Aorta (tissue), 5 donors: ENCODE data around the gene TXN. TPM values are rescaled to one million over a fixed set of nuclear protein-coding genes. Genes with fewer than 3 reads are reported as not detected.
"Not testable (repeated sequence)": the region's sequence is repeated elsewhere in the genome, so short reads cannot be mapped to it uniquely, and the experiment has no call there.

ENCODE experiments used
- ATAC-seq: fragments of 200-7000 bp; cut with Tn5 transposase; one replicate; pipeline ENCODE4 v1.9.1; 2022; ENCODE audit warnings: moderate library complexity; ENCODE audit not compliant: low FRiP score
- DNase-seq, 2 donors: peaks; one replicate each; pipeline ENCODE4 v3.0.0-alpha.2; 2020
- H3K27ac ChIP-seq, 2 donors: one replicate each; pipeline ENCODE4 v1.5.1; 2013; ENCODE audit warnings: low read length in 2 of 2, mild to moderate bottlenecking in 2 of 2, moderate library complexity in 2 of 2, control low read depth in 1 of 2, inconsistent platforms in 1 of 2, low read depth in 1 of 2
- H3K27me3 ChIP-seq, 2 donors: one replicate each; pipeline ENCODE4 v1.6.1; 2013; ENCODE audit warnings: control low read depth in 1 of 2, low read length in 1 of 2, mild to moderate bottlenecking in 1 of 2, moderate library complexity in 1 of 2; ENCODE audit not compliant: insufficient read depth in 2 of 2, control insufficient read depth in 1 of 2
- H3K36me3 ChIP-seq, 2 donors: one replicate each; pipeline ENCODE4 v1.6.1; 2013; ENCODE audit warnings: control low read depth in 1 of 2, low read length in 1 of 2, mild to moderate bottlenecking in 1 of 2; ENCODE audit not compliant: insufficient read depth in 2 of 2, control insufficient read depth in 1 of 2
- H3K4me1 ChIP-seq, 2 donors: one replicate each; pipeline ENCODE4 v1.6.1; 2013; ENCODE audit warnings: low read length in 2 of 2, control low read depth in 1 of 2, mild to moderate bottlenecking in 1 of 2, moderate library complexity in 1 of 2; ENCODE audit not compliant: insufficient read depth in 2 of 2, control insufficient read depth in 1 of 2
- H3K4me3 ChIP-seq, 2 donors: one replicate each; pipeline ENCODE4 v1.5.1; 2013; ENCODE audit warnings: low read length in 2 of 2, control low read depth in 1 of 2, mild to moderate bottlenecking in 1 of 2
- H3K9me3 ChIP-seq: one replicate; pipeline ENCODE4 v1.6.1; 2013; ENCODE audit warnings: mild to moderate bottlenecking, low read length; ENCODE audit not compliant: control insufficient read depth
- WGBS, 2 donors: extraction: QIAGEN DNeasy Blood & Tissue Kit; methylation state at CpG; one replicate each; pipeline ENCODE4 v1.1.7; 2013; 5-methylcytosine and 5-hydroxymethylcytosine counted together
- intact Hi-C, 2 donors: fragments of 100-400 bp; cut with DNase I; formaldehyde crosslinking; loops; one replicate each; pipeline versions ENCODE4 v1.14.2 to v1.15.0; 2022
- polyA plus RNA-seq, 2 donors: library from polyadenylated mRNA; stranded (reverse); fragments of 200-250 nt; gene quantifications; one replicate each; pipeline ENCODE4 v1.2.3, GENCODE V29; 2013
- total RNA-seq, 2 donors: library from RNA; stranded (reverse); fragmentation: NEBNext Ultra II Directional; extraction: Animal tissue kit (Norgen Biotek cat#: 25700); gene quantifications; one replicate each; pipeline ENCODE4 v1.2.1, GENCODE V29; 2021
- donor health status: healthy with polysubstance abuse.
- donor health status: Bipolar disorder and iron deficiency.
- donor health status: DM: no; HTN: no; CAD: no.
- donor health status: DM: no; HTN: no; CAD: no.
- donor health status: DM: yes; HTN: yes; CAD: no.

TXN gene
- total and polyA plus RNA-seq, 4 donors = 104 to 298 (median 157) TPM

GRCh38 chr9:110254500-110254899 is 1.8 kb downstream of the TXN start:
- 93 to 94% methylated on average over 2 of the region's 2 CpGs for WGBS, 2 donors

DNA sequence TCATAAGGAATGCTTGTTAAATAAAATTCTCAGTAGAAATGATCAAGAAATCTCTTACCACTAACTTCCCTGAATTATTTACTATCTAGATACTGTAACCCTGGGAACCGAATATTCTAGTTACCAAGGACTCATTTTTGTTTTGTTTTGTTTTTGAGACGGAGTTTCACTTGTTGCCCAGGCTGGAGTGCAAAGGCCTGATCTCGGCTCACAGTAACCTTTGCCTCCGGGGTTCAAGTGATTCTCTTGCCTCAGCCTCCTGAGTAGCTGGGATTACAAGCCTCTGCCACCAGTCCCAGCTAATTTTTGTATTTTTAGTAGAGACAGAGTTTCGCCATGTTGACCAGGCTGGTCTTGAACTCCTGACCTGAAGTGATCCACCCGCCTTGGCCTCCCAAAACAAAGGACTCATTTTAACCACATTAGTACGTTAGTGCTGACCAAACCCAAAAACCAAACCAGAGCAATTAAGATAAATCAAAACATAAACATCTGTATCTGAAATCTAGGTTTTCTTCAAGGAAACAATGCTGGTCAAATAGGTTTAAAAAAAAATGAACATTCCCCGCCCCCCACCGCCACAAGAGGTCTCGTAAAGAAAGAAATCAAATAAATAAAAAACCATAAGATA is 3.7 kb downstream of the TXN start:
- H3K36me3 ChIP-seq = peaks cover 0 to 5% of the 10 kb centered on the region in 2 donors
- H3K4me1 ChIP-seq = peaks cover 0 to 3% of the 10 kb centered on the region in 2 donors
- H3K27me3 ChIP-seq = no peaks in the 10 kb centered on the region
- ATAC-seq (no peak), DNase-seq (no peak)
- H3K9me3 ChIP-seq = no peaks in the 10 kb centered on the region
- no peak overlapping the region for H3K4me3 ChIP-seq
- no peak overlapping the region for H3K27ac ChIP-seq
- intact Hi-C loops = no loop called here
- WGBS, 2 donors = 73% methylated on average over 10 of the region's 10 CpGs

More at GRCh38 chr9:110254500-110254899, 1.8 kb downstream of the TXN start:
- H3K27ac ChIP-seq = no peak overlapping the region
- peaks cover 0 to 4% of the 10 kb centered on the region in 2 donors for H3K36me3 ChIP-seq
- peak overlapping the region in 1 of 2 donors; percentile 78 for H3K4me3 ChIP-seq
- ATAC-seq (no peak), DNase-seq (no peak)
- no peaks in the 10 kb centered on the region for H3K27me3 ChIP-seq
- intact Hi-C loops = no loop called here
- H3K4me1 ChIP-seq = peaks cover 0 to 3% of the 10 kb centered on the region in 2 donors
- no peaks in the 10 kb centered on the region for H3K9me3 ChIP-seq

DNA sequence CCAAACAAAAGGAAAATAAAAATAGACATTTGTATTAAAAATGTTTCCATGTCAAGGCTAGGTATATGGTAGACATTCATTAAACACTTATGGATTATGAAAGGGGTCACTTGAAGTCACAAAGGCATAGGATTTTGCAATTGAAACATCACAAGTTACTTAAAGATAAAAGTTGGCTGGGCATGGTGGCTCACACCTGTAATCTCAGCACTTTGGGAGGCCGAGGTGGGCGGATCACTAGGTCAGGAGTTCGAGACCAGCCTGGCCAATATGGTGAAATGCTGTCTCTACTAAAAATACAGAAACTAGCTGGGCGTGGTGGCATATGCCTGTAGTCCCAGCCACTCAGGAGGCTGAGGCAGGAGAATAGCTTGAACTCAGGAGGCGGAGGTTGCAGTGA is 4.5 kb downstream of the TXN start:
- H3K36me3 ChIP-seq, H3K4me3 ChIP-seq, H3K9me3 ChIP-seq, DNase-seq, H3K27me3 ChIP-seq, intact Hi-C loops, H3K4me1 ChIP-seq, ATAC-seq, H3K27ac ChIP-seq: not testable (repeated sequence)
- WGBS, 2 donors = 97 to 98% methylated on average over 5 of the region's 5 CpGs

GRCh38 chr9:110251212-110251611 is 5.1 kb downstream of the TXN start:
- H3K36me3 ChIP-seq = peaks cover 0 to 5% of the 10 kb centered on the region in 2 donors
- no peaks in the 10 kb centered on the region for H3K27me3 ChIP-seq
- H3K27ac ChIP-seq = no peak overlapping the region
- H3K4me1 ChIP-seq = peaks cover 0 to 3% of the 10 kb centered on the region in 2 donors
- ATAC-seq (no peak), DNase-seq (no peak)
- whole genome bisulfite sequencing, 2 donors = 88 to 90% methylated on average over 4 of the region's 4 CpGs
- intact Hi-C loops = no loop called here
- no peaks in the 10 kb centered on the region for H3K9me3 ChIP-seq
- H3K4me3 ChIP-seq = no peak overlapping the region

DNA sequence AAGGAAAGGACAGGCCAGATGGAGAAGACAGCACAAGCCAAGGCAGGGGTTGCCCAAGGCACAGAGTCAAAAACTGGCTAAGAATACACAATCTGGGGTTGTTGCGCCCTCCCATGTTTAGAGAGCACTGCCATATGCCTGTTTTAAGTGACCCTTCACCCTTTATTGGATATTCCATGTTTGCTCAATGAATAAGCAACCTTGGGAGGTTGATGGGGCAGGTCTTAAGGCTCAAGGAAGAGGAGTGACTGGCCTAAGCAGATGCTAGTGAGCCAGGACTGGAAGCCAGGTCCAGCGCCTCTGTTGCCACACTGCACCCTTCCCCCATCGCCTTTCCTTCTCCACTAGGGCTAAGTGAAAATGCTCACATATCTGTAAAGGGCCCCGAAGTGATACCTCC is 6.7 kb downstream of the TXN start:
- 96 to 98% methylated on average over 4 of the region's 4 CpGs for WGBS, 2 donors
- no peaks in the 10 kb centered on the region for H3K9me3 ChIP-seq
- intact Hi-C loops = no loop called here
- no peak overlapping the region for H3K4me3 ChIP-seq
- no peak for ATAC-seq
- H3K27ac ChIP-seq = no peak overlapping the region
- peaks cover 0 to 2% of the 10 kb centered on the region in 2 donors for H3K4me1 ChIP-seq
- peaks cover 0 to 5% of the 10 kb centered on the region in 2 donors for H3K36me3 ChIP-seq
- H3K27me3 ChIP-seq = no peaks in the 10 kb centered on the region
- no peak for DNase-seq

DNA sequence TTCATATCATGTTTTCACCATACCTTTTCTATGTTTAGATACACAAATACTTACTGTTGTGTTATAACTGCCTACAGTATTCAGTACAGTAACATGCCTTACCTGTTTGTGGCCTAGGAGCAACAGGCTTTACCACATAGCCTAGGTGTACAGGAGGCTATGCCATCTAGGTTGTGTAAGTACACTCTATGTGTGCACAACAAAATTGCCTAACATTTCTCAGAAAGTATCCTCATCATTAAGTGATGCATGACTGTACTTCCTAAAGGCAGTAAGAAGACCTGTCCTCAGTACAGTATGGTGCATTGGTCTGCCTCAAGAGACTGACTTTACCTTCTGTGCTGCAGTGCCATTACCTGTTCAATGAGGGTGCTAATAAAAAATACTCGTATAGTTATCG is 7.9 kb downstream of the TXN start:
- 93 to 95% methylated on average over 2 of the region's 2 CpGs for WGBS, 2 donors
- ATAC-seq = no peak
- intact Hi-C loops = no loop called here
- no peak for DNase-seq
- peaks cover 0 to 6% of the 10 kb centered on the region in 2 donors for H3K36me3 ChIP-seq
- H3K27ac ChIP-seq = no peak overlapping the region
- no peaks in the 10 kb centered on the region for H3K9me3 ChIP-seq
- no peak overlapping the region for H3K4me3 ChIP-seq
- H3K27me3 ChIP-seq = no peaks in the 10 kb centered on the region
- H3K4me1 ChIP-seq = no peaks in the 10 kb centered on the region

GRCh38 chr9:110246214-110246613 is 10.1 kb downstream of the TXN start:
- Histone ChIP-seq H3K4me1 (no peaks in the 10 kb centered on the region), H3K4me3 (no peak overlapping the region), H3K27me3 (no peaks in the 10 kb centered on the region), H3K9me3 (no peaks in the 10 kb centered on the region), H3K36me3 (peaks cover 0 to 9% of the 10 kb centered on the region in 2 donors), H3K27ac (no peak overlapping the region)
- ATAC-seq = no peak
- DNase-seq = no peak
- intact Hi-C loops = no loop called here
- WGBS, 2 donors = 95 to 96% methylated on average over 6 of the region's 6 CpGs

DNA sequence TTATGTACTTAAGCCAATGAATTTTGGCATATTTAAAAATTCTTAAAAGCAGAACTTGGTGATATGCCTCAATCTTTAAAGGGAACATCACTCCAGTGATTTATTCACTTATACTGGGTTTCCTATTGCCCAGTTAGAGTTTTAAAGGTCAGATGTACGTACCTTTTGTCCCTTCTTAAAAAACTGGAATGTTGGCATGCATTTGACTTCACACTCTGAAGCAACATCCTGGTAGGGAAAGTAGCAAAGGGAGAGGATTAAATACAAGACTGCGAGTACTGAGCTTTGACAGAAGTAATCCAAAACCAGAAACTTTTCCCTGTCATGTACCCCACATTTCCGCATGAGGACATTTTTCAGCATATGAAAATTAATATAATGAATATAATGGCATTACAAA is 11.7 kb downstream of the TXN start:
- Histone ChIP-seq H3K4me3 (no peak overlapping the region), H3K36me3 (peaks cover 0 to 6% of the 10 kb centered on the region in 2 donors), H3K4me1 (no peaks in the 10 kb centered on the region), H3K9me3 (no peaks in the 10 kb centered on the region), H3K27ac (no peak overlapping the region), H3K27me3 (no peaks in the 10 kb centered on the region)
- intact Hi-C loops = no loop called here
- no peak for ATAC-seq
- WGBS, 2 donors = 52 to 65% methylated on average over 3 of the region's 3 CpGs
- DNase-seq = no peak

- WGBS, 2 donors = 96 to 100% methylated on average over 1 of the region's 1 CpG
- ATAC-seq (peak; percentile 33), DNase-seq (no peak)
- Histone ChIP-seq H3K27me3 (no peaks in the 10 kb centered on the region), H3K36me3 (peaks cover 0 to 4% of the 10 kb centered on the region in 2 donors), H3K27ac (no peak overlapping the region), H3K4me1 (no peaks in the 10 kb centered on the region), H3K9me3 (no peaks in the 10 kb centered on the region), H3K4me3 (no peak overlapping the region)
- intact Hi-C loops = no loop called here
These were observed 14.4 kb downstream of the TXN start for GRCh38 chr9:110241858-110242321.
